Measurements from ENCODE around the gene ANKRD6.

The ANKRD6 gene

DNA sequence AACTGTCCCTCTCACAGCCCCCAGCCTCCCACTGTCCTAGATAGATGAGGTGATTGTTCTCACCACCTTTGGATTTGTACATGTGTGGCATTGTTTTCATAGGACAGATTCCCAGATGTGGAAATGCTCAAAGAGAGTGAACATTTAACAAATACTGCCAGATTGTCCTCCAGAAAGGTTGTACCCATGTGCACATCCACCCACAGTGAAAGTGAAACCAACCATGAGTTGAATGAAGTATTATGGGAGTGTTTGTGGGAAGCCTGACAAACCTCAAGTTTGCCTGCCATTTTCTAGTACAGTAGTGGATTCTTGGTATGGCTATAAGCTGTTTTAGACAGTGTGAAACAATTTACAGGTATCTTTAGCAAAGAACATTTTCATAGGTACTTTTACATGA, 42.7 kb downstream of the ANKRD6 start:
- no peak for DNase-seq

DNA sequence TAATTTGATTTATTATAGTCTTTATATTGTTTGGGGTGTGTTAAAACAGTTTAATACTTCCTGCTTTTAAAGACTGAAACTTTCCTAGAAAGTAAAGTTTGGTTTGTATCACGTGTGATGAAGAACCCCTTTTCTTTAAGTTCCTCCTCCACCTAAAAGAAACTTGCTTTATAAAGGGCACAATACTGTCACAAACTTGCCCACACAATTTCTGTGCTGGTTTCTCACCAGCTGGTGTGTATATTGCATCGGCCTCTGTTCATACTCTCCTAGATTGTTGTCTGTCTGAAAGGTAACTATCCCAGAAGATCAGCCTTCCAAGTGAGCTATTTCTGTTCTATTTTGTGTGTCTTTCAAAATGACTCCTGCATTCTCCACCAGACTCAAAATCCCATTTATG, 46.9 kb downstream of the ANKRD6 start:
- no peak for DNase-seq

GRCh38 chr6:89481695-89482094, 48.7 kb downstream of the ANKRD6 start:
- DNase-seq: no peak

DNA sequence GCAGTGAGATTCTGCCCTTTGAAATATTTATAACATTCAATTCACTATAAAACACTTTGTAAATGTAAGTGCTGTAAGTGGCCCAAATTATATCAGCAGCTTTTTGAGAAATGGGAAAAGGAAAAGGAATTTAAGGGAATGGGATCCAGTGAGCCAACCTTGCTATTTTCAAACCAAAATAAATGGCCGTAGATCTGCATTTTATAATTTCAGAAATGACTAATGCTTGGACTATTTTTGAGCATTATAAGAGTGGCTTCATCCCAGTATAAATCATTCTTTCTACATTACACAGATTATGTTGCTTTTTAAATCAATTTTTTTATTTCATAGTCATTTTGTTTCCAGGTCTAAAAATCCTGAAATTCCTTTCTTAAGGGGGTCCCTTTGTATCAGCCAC, 49.2 kb downstream of the ANKRD6 start:
- DNase-seq: no peak

- no peak for DNase-seq
These were observed 50.3 kb downstream of the ANKRD6 start for GRCh38 chr6:89483111-89483720.

DNA sequence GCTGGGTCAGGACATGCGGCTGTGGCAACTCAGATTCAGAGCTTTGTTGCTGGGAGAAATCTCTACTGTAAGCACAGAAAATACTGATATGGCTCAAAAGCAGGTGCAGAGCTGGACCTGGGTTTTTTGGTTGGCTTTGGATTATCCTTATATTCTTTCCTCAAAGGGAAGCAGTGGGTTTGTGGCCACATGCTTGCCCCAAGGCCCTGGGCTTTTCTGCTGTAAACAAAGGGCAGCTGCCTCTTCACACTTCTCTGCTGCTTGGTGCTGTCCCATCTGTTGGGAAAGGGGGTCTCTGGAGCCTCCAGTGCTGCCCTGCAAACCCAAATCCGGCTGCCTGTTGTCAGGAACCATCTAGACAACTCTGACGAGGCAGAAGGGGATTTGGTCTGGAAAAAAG, 52.4 kb downstream of the ANKRD6 start:
- no peak for DNase-seq

GRCh38 chr6:89487864-89488263, 54.9 kb downstream of the ANKRD6 start:
- no peak for DNase-seq

- DNase-seq: no peak
These were observed 55.5 kb downstream of the ANKRD6 start for GRCh38 chr6:89488438-89488837.

DNA sequence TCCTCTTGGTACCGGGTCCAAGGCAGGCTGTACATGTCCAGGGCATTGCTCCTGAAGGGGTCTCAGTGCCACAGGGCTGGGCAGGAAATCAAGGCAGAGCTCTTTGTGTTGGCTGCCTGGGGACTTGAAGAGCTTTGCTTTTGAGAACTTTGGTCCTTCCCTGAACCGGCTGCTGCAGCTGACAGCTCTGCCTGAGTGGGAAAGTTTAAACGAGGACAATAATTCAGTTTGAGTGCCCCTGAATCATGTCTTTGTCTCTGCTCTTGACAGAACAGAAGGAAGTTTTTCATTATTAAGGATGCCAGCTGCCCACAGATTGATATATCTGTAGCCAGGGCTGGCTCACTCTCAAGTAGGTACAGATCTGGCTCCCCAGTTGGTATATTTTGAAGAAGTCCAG, 56.1 kb downstream of the ANKRD6 start:
- DNase-seq: no peak

DNA sequence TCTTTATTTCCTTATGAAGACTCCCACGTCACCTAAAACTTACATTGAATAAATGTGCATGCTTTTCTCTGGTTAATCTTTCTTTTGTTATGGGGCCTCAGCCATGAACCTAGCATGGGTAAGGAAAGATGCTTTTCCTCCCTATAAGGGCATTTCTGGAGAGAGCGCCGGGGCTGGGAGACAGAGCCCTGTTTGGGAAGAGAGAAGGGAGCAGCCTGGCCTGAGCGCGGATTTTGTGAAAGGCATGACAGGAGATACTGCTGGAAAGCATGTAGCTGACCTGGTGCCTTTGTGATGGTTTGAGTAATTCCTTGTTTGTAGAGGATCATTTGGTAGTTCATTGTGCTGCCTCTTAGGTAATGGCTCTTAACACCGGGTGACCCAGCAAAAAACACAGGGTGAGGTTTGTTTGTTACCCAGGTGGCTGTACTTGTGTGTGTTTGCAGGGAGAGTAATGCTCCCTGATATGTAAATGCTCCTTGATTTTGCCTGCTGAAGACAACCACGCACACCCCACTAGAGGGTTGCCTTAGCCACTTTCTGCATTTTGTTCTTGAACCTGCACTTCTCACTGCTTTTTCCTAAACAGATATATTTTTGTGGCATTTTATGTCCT, 59.2 kb downstream of the ANKRD6 start:
- DNase-seq: no peak

GRCh38 chr6:89494131-89494793, 61.3 kb downstream of the ANKRD6 start:
- DNase-seq: no peak

DNA sequence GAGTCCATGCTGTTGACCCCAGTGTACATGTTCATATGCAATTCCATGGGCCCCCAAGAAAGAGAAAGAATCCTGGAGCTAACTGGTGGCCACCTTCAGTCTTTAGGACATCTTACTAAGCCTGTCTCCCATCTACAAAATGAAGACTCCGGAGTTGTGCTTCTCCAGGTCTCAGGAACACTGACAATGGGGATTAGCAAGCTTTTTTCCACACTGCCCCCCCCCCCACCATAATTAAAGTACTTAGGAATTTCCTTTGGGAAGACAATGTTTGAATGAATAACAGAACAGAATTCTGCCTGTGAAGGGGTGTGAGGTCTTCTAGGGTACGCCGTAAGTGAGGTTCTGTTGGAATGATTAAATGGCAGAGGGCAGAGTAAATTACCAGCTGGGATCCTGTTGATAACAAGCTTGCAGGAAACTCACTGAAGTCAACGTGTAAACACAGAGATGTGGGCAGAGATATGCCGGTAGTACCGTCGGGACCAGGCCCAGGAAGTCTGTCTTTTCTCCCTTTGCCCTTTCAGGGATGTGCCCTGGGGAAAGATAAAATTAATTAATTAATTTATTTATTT, 63.1 kb downstream of the ANKRD6 start:
- DNase-seq: no peak

- no peak for DNase-seq
These were observed 67.7 kb downstream of the ANKRD6 start for GRCh38 chr6:89500611-89501010.

DNA sequence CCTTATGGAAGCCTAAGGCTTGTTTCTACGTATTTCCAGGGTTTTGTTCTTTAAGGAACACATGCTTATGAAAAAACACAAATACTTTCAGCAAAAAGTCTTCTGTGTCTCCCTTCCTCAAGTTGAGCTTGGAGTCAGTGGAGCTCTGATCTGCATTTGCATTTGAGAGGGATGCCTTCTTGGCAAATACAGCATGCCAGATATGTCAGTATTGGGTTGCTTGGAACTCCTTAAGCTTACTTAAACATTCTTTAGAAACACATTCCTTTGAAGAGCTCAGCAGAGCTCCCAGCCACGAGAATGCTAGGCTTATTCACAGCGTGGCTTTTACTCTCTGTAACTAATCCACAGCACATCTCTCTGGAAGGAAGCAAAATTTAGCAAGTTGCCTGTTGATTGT, 68.3 kb downstream of the ANKRD6 start:
- DNase-seq: no peak

DNA sequence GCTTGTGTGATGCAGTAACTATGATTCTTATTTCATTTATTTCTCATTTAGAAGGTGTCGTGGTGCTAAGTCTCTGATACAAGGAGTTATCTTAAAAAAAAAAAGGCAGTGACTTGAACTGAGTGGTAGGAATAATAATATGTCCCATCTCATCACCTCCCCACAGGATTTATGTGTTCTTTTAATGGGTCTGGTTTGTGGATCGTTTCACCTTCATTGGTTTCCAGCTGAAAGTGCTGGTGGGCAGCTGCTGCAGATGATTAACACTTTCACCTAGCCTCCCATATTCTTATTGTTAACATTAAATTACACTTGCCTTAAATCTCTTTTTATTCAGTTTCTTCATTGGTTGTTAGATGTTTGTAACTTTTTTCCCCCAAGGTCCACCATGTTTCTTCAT, 68.8 kb downstream of the ANKRD6 start:
- DNase-seq: no peak

DNA sequence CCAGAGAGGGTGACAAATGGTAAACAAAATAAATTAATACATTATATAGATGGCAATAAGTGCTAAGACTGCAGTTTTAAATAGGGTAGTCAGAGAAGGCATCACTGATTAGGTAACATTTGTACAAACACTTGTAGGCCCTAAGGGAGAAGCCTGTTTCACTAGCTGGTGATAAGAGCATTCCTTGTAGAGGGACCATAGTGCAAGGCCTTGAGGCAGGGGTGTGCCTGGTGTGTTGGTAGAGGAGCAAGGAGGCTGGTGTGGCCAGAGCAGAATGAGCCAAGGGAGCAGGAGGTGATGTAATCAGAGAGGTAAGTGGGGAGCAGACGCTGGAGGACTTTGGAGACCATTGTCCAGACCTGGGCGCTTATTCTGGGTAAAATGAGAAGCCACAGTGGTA, 70.7 kb downstream of the ANKRD6 start:
- no peak for DNase-seq

GRCh38 chr6:89505847-89506246, 72.9 kb downstream of the ANKRD6 start:
- DNase-seq: no peak

DNA sequence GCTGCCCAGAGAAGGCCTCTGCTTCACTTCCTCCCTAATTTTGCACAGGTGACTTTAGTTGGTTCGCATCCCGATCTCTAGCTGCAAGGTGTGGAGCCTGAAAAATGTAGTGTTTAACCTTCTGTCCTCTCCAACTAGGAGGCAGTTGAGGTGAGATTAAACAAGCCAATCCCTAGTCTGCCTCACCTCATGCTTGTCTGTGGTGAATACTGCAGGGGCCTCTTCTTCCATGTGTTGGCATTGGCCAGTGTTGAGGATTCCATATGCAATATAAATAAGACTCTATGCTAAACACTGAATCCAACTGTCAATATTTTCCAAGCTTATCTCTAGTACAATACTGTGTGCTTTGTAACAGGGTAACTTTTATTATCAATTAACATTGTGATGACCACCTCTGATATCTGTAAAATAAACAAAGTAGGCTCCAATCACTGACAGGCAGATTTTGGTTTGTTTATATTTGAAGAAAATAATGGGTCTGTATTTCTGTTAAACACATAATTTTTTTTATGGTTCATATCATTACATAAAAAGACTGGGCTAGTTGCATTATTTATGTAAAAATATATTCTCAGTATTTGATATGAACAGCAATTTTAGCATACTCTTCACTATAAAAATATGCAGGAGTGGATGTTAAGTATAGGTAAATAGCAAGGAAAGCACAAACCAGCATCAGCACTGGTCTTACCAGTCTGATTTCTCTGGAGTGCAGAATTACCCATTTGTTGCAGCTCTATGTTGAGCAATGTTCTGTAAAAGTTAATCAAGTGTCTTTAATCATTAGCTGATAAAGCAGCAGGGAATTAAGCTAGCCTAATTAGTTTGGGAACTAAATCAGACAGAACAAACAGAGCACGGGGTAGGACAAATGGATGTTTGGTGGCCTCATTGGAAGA, 74.0 kb downstream of the ANKRD6 start:
- DNase-seq: no peak

DNA sequence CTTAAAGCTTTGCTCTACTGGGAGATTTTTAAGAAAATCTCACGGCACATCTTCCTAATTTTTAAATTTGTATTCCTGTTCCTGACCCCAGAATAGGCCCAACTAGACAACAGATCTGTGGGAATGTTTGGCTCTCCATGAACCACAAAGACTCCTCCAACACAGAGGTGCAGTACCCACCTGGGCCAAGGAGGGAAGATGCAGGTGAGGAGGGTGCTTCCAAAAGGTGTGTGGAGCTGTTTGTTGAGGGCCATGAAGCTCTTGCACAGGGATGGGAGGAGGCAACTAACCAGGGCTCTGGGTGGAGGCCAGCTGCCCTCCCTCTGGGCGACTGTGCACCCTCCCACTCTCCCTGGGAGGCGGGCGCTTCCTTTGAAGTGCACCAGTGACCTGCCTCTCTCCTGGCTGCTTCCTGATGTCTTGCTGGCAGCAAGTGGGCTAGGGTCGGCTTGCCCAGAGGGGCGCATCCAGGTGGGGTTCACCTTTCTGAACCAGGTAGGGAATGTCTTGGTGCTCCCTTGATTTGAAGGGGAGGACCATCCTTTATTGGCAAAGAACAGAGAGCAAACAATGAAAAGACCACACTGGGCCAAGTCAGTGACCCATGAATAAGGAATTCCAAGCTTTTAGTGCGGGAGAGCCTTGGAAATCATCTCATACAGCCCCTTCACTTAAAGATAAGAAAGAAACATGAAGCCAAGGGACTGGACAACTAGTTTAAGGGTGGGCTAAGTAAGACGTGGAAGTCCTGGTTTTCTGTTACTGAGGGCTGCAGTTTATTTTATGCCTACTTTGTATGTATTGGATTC, 76.0 kb downstream of the ANKRD6 start:
- DNase-seq: no peak

DNA sequence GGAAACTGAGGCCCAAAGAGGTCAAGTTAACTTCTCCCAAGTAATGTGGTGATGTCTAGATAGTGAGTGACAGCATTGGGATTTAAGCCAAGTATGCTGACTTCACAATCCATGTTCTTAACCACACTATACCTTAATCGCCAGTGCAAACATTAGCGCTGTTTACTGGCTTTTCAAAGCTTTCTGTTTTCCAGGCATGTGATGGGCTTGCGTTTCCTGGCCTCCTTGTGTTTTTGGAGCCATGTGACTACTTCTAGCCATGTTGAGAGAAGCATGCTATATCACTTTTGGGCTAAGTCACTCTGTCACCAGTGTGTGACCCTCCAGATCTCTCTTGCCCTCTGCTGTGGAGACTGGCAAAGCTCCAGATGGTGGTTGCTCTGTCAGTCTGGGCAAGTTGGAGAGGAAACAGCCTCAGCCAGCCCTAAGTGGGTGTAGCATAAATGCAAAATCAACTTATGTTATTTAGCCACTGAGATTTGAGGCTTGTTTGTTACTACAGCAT, 76.9 kb downstream of the ANKRD6 start:
- no peak for DNase-seq

DNA sequence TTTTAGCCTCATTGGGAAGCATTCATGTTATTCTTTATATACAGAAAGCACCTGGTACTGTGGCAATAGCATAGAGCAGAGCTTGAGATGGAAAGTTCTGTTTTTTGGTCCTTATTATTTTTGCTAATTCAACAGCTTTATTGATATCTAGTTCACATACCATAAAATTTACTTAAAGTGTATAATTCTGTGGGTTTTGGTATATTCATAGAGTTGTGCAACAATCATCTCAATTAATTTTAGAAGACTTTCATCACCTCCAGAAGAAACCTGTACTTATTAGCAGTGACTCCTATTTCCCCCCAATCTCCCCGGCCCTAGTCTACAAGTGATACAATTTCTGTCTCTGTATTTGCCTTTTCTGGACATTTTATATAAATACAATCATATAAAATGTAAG, 77.4 kb downstream of the ANKRD6 start:
- no peak for DNase-seq

Measured in DMS 273 treated with DMSO at 0.1 percent for 48 hours (cell line).